HepG2 (cell line): Measurements from ENCODE around the gene COPZ1. TPM values are rescaled to one million over a fixed set of nuclear protein-coding genes. Genes with fewer than 3 reads are reported as not detected.

ENCODE experiments used
- BORCS8-MEF2B ChIP-seq: sonication (generic); formaldehyde crosslinking; IDR thresholded peaks from 2 replicates; pipeline ENCODE4 v1.8.0; 2022; ENCODE audit warnings: mild to moderate bottlenecking, missing genetic modification reagents
- EHMT2 ChIP-seq: fragments of 200-600 bp; sonication (generic); IDR thresholded peaks from 2 replicates; pipeline ENCODE4 v1.7.0; 2017; ENCODE audit warnings: antibody characterized with exemption, low read depth, low read length, borderline replicate concordance
- FOXA1 ChIP-seq, 2 experiments: fragments of 450-650 bp in 1 of 2; sonication (generic) in 1 of 2; formaldehyde crosslinking in 1 of 2; IDR thresholded peaks; 2 replicates each; pipeline versions ENCODE4 v1.4.0 to v1.6.1; 2016 to 2020; ENCODE audit warnings: missing genetic modification reagents in 1 of 2
- HNRNPUL1 ChIP-seq: fragments of 200-400 bp; formaldehyde crosslinking; IDR thresholded peaks from 2 replicates; pipeline ENCODE4 v1.6.1; 2017; ENCODE audit warnings: low read depth, mild to moderate bottlenecking, low read length, moderate library complexity
- HOXD1 ChIP-seq: sonication (generic); formaldehyde crosslinking; IDR thresholded peaks from 2 replicates; pipeline ENCODE4 v1.5.0; 2020; ENCODE audit warnings: missing genetic modification reagents
- JUN ChIP-seq: sonication (generic); formaldehyde crosslinking; IDR thresholded peaks from 2 replicates; pipeline ENCODE4 v1.4.0; 2020; ENCODE audit warnings: mild to moderate bottlenecking, missing genetic modification reagents
- NR2C2 ChIP-seq: sonication (generic); formaldehyde crosslinking; IDR thresholded peaks from 2 replicates; pipeline ENCODE4 v1.4.0; 2020; ENCODE audit warnings: missing genetic modification reagents, mild to moderate bottlenecking, moderate library complexity, borderline replicate concordance
- RBM22 ChIP-seq: fragments of 200-400 bp; formaldehyde crosslinking; optimal IDR thresholded peaks from 2 replicates; pipeline ENCODE3; 2017; ENCODE audit warnings: mild to moderate bottlenecking, low read length, moderate library complexity
- RCOR2 ChIP-seq: IDR thresholded peaks from 2 replicates; pipeline ENCODE4 v1.6.1; 2016; ENCODE audit warnings: missing biosample characterization, missing genetic modification reagents
- ZIK1 ChIP-seq: sonication (generic); formaldehyde crosslinking; IDR thresholded peaks from 2 replicates; pipeline ENCODE4 v1.5.0; 2020; ENCODE audit warnings: mild to moderate bottlenecking, low read depth, missing genetic modification reagents, borderline replicate concordance
- ZNF251 ChIP-seq: sonication (generic); formaldehyde crosslinking; IDR thresholded peaks from 2 replicates; pipeline ENCODE4 v1.9.0; 2021; ENCODE audit warnings: mild to moderate bottlenecking, missing genetic modification reagents
- ZNF552 ChIP-seq: sonication (generic); formaldehyde crosslinking; IDR thresholded peaks from 2 replicates; pipeline ENCODE4 v1.9.0; 2022; ENCODE audit warnings: missing genetic modification reagents, mild to moderate bottlenecking, borderline replicate concordance
- ZNF558 ChIP-seq: sonication (generic); formaldehyde crosslinking; IDR thresholded peaks from 2 replicates; pipeline ENCODE4 v1.9.0; 2022; ENCODE audit warnings: mild to moderate bottlenecking, missing genetic modification reagents, borderline replicate concordance
- ZNF563 ChIP-seq: sonication (generic); formaldehyde crosslinking; IDR thresholded peaks from 2 replicates; pipeline ENCODE4 v1.8.0; 2022; ENCODE audit warnings: mild to moderate bottlenecking, moderate library complexity, missing genetic modification reagents
- ZNF891 ChIP-seq: sonication (generic); formaldehyde crosslinking; IDR thresholded peaks from 2 replicates; pipeline ENCODE4 v1.5.0; 2020; ENCODE audit warnings: mild to moderate bottlenecking, missing genetic modification reagents
- polyA plus RNA-seq, 8 experiments: library from polyadenylated mRNA; depleted of rRNA in 3 of 8; stranded (reverse) in 7 of 8; unstranded in 1 of 8; fragments of >200 nt; fragmentation: Illumina TruSeq in 4 of 8; extraction: Trizol in 4 of 8; gene quantifications; 2 replicates each; pipeline versions ENCODE4 v1.2.1 to v1.2.3, GENCODE V29; 2011 to 2016; ENCODE audit warnings: low read depth in 4 of 8, missing spikeins in 1 of 8, mixed read lengths in 1 of 8; ENCODE audit not compliant: insufficient read depth in 1 of 8
- total RNA-seq, 5 experiments: library from RNA; depleted of rRNA; stranded (reverse); fragments of >200 nt; fragmentation: Illumina TruSeq; extraction: Trizol; gene quantifications; 2 replicates each; pipeline ENCODE4 v1.2.3, GENCODE V29; 2016; ENCODE audit warnings: low read depth in 1 of 5
- TF ChIP-seq, protein P1 (sequence below): sonication (generic); formaldehyde crosslinking; IDR thresholded peaks from 2 replicates; pipeline ENCODE4 v1.5.0; 2020; ENCODE audit warnings: mild to moderate bottlenecking, low read depth, missing genetic modification reagents, borderline replicate concordance
- TF ChIP-seq, protein P2 (sequence below): sonication (generic); formaldehyde crosslinking; IDR thresholded peaks from 2 replicates; pipeline ENCODE4 v1.5.1; 2020; ENCODE audit warnings: mild to moderate bottlenecking, missing genetic modification reagents, borderline replicate concordance
- TF ChIP-seq, protein P3 (sequence below): IDR thresholded peaks from 2 replicates; pipeline ENCODE4 v1.6.1; 2012; ENCODE audit warnings: inconsistent platforms

Gene COPZ1
- total and polyA plus RNA-seq, 2 of the 13 experiments (the other 11 are each of a cell fraction or from before 2014, with no cell fraction given) = 125 to 184 TPM

DNA sequence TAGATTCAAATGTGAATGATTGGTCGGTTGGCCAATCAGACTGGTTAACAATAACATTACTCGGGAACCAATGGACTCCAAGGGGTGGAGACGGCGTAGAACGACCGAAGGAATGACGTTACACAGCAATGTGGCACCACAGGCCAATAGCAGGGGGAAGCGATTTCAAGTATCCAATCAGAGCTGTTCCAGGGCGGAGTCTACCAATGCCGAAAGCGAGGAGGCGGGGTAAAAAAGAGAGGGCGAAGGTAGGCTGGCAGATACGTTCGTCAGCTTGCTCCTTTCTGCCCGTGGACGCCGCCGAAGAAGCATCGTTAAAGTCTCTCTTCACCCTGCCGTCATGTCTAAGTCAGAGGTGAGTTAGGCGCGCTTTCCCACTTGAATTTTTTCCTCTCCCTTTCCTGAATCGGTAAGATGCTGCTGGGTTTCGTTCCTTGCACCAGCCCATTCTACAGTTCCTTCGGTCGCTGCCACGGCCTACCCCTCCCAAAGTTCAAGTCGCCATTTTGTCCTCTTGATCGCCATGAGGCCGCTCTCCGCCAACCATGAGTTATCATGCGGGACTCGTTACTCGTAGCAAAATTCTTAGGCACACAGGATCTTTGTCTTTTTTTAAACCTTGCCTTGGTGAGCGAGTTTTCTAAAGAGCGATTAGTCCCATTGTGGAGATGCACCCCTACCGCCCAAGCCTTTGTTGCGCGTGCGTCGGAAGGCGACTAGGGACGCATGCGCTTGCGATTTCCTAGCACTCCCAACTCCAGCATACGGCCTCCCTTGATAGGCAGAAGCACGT lies 44.3 kb upstream of the COPZ1 start, which contains the start of gene HNRNPA1 (continued):
- TF ChIP-seq ZNF563 (CRISPR knock-in tag) = 0 out of 2 replicates have a peak, but pooled peaks have one; percentile 26
- peak; percentile 81; the same call in 1 of the 2 replicates for TF ChIP-seq ZNF251 (CRISPR knock-in tag)
- TF ChIP-seq EHMT2 = no peak
- no peak for TF ChIP-seq JUN (CRISPR knock-in tag)
- peak; percentile 99 for TF ChIP-seq RBM22
- no peak for TF ChIP-seq FOXA1 (IDR thresholded peaks at IDR 0.05)
- no peak for TF ChIP-seq FOXA1 (CRISPR knock-in tag; IDR thresholded peaks at IDR 0.05)
- peak; percentile 90 for TF ChIP-seq ZNF891 (CRISPR knock-in tag)
- TF ChIP-seq BORCS8-MEF2B (CRISPR knock-in tag) = peak; percentile 66; the same call in 1 of the 2 replicates
- TF ChIP-seq ZIK1 (CRISPR knock-in tag) = no peak
- no peak for TF ChIP-seq RCOR2
- TF ChIP-seq, protein P1, sequence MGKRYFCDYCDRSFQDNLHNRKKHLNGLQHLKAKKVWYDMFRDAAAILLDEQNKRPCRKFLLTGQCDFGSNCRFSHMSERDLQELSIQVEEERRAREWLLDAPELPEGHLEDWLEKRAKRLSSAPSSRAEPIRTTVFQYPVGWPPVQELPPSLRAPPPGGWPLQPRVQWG (CRISPR knock-in tag) = no peak
- peak; percentile 66; the same call in 1 of the 2 replicates for TF ChIP-seq HOXD1 (CRISPR knock-in tag)
- TF ChIP-seq, protein P2, sequence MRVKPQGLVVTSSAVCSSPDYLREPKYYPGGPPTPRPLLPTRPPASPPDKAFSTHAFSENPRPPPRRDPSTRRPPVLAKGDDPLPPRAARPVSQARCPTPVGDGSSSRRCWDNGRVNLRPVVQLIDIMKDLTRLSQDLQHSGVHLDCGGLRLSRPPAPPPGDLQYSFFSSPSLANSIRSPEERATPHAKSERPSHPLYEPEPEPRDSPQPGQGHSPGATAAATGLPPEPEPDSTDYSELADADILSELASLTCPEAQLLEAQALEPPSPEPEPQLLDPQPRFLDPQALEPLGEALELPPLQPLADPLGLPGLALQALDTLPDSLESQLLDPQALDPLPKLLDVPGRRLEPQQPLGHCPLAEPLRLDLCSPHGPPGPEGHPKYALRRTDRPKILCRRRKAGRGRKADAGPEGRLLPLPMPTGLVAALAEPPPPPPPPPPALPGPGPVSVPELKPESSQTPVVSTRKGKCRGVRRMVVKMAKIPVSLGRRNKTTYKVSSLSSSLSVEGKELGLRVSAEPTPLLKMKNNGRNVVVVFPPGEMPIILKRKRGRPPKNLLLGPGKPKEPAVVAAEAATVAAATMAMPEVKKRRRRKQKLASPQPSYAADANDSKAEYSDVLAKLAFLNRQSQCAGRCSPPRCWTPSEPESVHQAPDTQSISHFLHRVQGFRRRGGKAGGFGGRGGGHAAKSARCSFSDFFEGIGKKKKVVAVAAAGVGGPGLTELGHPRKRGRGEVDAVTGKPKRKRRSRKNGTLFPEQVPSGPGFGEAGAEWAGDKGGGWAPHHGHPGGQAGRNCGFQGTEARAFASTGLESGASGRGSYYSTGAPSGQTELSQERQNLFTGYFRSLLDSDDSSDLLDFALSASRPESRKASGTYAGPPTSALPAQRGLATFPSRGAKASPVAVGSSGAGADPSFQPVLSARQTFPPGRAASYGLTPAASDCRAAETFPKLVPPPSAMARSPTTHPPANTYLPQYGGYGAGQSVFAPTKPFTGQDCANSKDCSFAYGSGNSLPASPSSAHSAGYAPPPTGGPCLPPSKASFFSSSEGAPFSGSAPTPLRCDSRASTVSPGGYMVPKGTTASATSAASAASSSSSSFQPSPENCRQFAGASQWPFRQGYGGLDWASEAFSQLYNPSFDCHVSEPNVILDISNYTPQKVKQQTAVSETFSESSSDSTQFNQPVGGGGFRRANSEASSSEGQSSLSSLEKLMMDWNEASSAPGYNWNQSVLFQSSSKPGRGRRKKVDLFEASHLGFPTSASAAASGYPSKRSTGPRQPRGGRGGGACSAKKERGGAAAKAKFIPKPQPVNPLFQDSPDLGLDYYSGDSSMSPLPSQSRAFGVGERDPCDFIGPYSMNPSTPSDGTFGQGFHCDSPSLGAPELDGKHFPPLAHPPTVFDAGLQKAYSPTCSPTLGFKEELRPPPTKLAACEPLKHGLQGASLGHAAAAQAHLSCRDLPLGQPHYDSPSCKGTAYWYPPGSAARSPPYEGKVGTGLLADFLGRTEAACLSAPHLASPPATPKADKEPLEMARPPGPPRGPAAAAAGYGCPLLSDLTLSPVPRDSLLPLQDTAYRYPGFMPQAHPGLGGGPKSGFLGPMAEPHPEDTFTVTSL (CRISPR knock-in tag) = no peak
- TF ChIP-seq, protein P3, sequence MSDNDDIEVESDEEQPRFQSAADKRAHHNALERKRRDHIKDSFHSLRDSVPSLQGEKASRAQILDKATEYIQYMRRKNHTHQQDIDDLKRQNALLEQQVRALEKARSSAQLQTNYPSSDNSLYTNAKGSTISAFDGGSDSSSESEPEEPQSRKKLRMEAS = peak; percentile 78
- peak; percentile 44; the same call in 1 of the 2 replicates for TF ChIP-seq NR2C2 (CRISPR knock-in tag)
- TF ChIP-seq ZNF558 (CRISPR knock-in tag) = no peak; the same call in 1 of the 2 replicates
- no peak for TF ChIP-seq HNRNPUL1
- no peak for TF ChIP-seq ZNF552
